KOPT-K1 (cell line): ENCODE data around the gene DPYSL4.

Experiments used
- H3K27ac ChIP-seq: fragments of 200-600 bp; sonication (generic); 2 replicates; pipeline ENCODE4 v1.5.1; 2016; ENCODE audit warnings: antibody characterized with exemption, mild to moderate bottlenecking, low read depth, low read length; ENCODE audit not compliant: poor library complexity, severe bottlenecking
- H3K36me3 ChIP-seq: fragments of 200-600 bp; sonication (generic); 2 replicates; pipeline ENCODE4 v1.5.1; 2017; ENCODE audit warnings: antibody characterized with exemption, mild to moderate bottlenecking, low read length, moderate library complexity; ENCODE audit not compliant: insufficient read depth
- H3K9me3 ChIP-seq: fragments of 200-600 bp; sonication (generic); 2 replicates; pipeline ENCODE4 v1.5.1; 2017; ENCODE audit warnings: antibody characterized with exemption, low read length, mild to moderate bottlenecking; ENCODE audit not compliant: insufficient read depth, poor library complexity, severe bottlenecking

DPYSL4 gene

DNA sequence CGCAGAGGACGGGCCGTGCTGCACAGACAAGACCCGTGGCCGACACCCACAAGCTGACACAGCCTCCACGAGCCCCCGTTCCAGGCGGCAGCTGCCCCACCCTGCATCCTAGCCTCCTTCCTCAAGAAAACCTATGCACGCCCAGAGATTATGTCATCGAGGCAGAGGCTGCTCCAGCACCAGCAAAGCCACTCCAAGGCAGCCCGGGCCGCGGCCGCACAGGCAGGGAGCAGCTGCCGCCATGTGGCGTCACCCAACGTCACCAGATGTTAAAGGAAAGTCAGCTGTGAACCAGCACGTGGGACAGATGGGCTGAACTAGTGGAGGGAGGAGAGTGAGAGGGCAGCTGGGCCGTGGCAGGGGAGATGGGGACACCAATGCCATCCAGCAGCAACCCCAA lies 61.2 kb downstream of the DPYSL4 start:
- no peak overlapping the region for H3K27ac ChIP-seq
- H3K9me3 ChIP-seq: no peaks in the 10 kb centered on the region
- H3K36me3 ChIP-seq: no peaks in the 10 kb centered on the region

GRCh38 chr10:132248455-132249225 lies 61.9 kb downstream of the DPYSL4 start:
- Histone ChIP-seq H3K9me3 (no peaks in the 10 kb centered on the region), H3K36me3 (no peaks in the 10 kb centered on the region), H3K27ac (no peak overlapping the region)

- Histone ChIP-seq H3K27ac (no peak overlapping the region), H3K9me3 (no peaks in the 10 kb centered on the region), H3K36me3 (no peaks in the 10 kb centered on the region)
Observed at GRCh38 chr10:132249226-132249724, 62.5 kb downstream of the DPYSL4 start.

GRCh38 chr10:132249824-132250375 lies 63.2 kb downstream of the DPYSL4 start:
- Histone ChIP-seq H3K36me3 (no peaks in the 10 kb centered on the region), H3K27ac (no peak overlapping the region), H3K9me3 (no peaks in the 10 kb centered on the region)

DNA sequence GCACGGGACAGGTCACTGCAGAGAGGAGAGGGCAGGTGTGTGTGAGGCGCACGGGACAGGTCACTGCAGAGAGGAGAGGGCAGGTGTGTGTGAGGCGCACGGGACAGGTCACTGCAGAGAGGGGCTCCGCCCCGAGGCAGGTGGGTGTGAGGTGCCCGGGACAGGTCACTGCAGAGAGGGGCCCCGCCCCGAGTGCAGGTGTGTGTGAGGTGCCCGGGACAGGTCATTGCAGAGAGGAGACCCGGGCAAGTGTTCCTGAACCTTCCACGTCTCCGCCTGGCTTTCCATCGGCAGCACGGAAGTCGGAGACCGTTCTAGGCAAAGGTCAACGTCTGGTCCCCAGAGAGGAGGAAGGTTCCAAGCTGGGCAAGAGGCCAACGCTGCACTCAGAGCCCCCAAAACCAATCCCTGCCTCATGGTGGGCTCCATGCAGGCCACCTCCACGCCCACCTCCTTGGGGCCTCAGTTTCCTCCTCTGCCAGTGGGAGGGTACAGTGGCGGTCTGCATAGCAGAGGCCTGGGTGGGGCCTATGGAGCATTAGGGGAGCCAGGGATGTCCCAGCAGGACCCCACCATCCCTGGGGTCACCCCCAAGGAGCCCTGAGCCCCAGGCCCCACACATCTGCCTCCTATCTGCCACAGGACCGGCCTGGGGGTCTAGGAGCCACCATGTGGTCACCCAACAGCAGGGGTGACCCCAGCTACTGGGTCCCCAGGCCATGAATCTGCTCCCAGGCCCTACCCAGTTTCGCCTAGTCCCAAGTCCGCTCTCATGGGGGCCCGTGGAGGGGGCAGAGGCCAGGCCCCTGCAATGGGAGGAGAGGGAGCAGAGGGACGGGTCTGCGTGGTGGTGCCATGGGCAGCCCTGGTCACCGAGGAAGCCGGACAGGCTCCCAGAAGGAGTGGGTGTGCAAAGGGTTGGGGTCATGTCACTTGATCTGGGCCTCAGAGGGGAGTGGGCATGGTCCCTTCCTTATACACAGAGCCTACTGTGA lies 64.0 kb downstream of the DPYSL4 start:
- Histone ChIP-seq H3K36me3 (no peaks in the 10 kb centered on the region), H3K9me3 (no peaks in the 10 kb centered on the region), H3K27ac (no peak overlapping the region)

- Histone ChIP-seq H3K9me3 (no peaks in the 10 kb centered on the region), H3K36me3 (no peaks in the 10 kb centered on the region), H3K27ac (no peak overlapping the region)
Observed at GRCh38 chr10:132251928-132252327, 65.2 kb downstream of the DPYSL4 start.

DNA sequence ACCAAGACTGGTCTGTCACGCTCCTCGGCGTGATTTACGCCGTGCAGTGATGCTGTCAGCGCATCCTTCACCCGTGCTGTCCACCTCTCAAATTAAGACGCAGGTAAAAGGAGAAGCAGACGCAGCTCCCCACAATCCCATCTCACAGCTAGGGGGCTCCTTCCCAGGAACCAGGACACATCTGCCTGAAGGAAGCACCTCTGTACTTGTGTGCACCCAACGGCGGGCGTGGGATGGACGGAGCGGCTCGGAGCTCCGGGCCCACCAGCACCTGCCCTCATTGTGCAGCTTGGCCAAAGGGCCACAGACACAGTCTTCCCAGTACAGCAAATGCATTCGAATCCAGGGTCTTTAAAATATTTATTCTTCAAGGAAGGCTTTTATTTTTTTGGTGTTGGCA lies 65.7 kb downstream of the DPYSL4 start:
- H3K27ac ChIP-seq: no peak overlapping the region
- no peaks in the 10 kb centered on the region for H3K36me3 ChIP-seq
- no peaks in the 10 kb centered on the region for H3K9me3 ChIP-seq

DNA sequence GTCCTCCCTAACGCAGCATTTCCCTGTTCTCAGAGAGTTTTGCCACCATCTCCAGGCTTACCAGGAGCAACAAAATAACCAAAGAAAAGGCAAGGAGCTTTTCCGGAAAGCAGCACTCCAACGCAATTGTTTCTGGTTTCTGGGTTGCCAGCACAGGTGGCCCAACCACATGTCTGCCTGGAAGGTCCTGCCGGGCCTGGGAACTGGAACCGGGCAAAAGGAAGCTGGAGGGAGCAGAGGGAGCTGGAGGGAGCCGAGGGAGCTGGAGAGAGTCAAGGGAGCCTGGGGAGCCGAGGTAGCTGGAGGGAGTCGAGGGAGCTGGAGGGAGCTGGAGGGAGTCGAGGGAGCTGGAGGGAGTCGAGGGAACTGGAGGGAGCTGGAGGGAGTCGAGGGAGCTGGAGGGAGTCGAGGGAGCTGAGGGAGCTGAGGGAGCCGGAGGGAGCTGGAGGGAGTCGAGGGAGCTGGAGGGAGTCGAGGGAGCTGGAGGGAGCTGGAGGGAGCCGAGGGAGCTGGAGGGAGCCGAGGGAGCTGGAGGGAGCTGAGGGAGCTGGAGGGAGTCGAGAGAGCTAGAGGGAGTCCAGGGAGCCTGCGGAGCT lies 66.4 kb downstream of the DPYSL4 start:
- no peaks in the 10 kb centered on the region for H3K36me3 ChIP-seq
- H3K27ac ChIP-seq: no peak overlapping the region
- no peaks in the 10 kb centered on the region for H3K9me3 ChIP-seq

GRCh38 chr10:132254841-132255240 lies 68.1 kb downstream of the DPYSL4 start:
- Histone ChIP-seq H3K36me3 (no peaks in the 10 kb centered on the region), H3K9me3 (no peaks in the 10 kb centered on the region), H3K27ac (no peak overlapping the region)
